Nucleus accumbens (tissue), 56 donors: ENCODE data around the gene ARNT2.
"Not testable (repeated sequence)": the region's sequence is repeated elsewhere in the genome, so short reads cannot be mapped to it uniquely, and the experiment has no call there.

Experiments used
- DNase-seq, 56 donors: peaks; one replicate each; lab custom pipeline; 2025; lab: John Stamatoyannopoulos, UW

The ARNT2 gene

GRCh38 chr15:80404057-80404760 is at the start of gene ARNT2:
Gene ARNT2, plus strand, starts transcription at chr15:80404382. Its CDS starts 134 bp downstream, at chr15:80404516.
- peak in 43 of 56 donors; percentile 41 to 86 (median 67) for DNase-seq

DNA sequence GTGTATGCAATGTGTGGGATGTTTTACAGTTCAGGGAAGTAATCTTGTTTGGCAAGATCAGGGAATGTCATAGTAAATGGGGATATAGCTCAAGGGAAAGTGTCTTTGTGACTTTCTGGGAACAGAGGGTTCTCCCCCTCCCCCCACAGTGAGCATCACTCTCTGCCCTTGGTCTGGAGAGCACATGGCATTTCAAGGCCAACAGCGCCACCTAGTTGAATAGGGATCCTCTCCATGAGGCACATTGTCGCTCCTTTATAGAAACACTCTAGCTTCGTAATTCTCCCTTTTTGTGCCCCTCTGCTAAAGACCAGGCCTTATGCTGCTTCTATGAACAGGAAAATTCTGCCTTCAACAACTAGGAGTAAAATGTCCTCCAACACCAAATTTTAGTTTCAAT is 37.1 kb upstream of the ARNT2 start:
- no peak for DNase-seq

- no peak for DNase-seq
Measured at GRCh38 chr15:80367661-80368060, 36.5 kb upstream of the ARNT2 start.

DNA sequence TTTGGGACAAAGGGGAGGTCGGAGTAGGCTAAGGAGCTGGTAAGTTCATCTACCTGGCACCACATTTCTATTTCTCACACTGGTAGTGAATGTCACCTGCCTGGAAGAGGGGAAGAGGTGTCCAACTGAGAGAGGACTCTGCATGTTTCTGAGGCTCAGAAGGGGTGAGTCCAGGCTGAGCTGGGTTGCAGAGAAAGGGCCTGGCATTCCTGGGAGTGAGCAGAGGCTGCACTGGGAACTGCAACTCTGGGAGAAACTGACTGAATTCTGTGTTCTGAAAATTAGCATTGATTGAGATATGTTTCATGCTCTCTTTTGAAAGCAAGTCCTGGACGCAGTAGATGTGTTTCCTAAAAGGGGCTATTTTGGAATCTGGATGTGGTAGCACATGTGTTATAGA is 32.3 kb upstream of the ARNT2 start:
- no peak for DNase-seq

DNA sequence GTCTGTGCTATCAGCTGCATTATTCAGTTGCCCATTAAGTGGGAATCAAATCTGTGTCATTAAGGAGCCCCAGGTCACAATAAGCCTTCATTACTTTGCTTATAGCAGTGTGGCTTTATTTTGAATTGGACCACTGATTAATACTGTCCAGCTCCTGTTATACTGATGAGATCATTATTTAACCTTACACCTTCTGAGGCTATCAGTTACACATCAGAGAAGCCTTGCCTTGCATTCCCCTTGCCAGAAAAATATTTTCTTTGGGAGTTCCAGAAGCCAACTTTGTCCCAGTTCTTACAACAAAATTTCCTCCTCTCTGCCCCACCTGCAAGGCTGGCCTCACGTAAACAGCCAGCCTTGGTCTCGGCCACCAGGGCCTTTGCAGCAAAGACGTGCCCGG is 29.7 kb upstream of the ARNT2 start:
- DNase-seq = no peak

DNA sequence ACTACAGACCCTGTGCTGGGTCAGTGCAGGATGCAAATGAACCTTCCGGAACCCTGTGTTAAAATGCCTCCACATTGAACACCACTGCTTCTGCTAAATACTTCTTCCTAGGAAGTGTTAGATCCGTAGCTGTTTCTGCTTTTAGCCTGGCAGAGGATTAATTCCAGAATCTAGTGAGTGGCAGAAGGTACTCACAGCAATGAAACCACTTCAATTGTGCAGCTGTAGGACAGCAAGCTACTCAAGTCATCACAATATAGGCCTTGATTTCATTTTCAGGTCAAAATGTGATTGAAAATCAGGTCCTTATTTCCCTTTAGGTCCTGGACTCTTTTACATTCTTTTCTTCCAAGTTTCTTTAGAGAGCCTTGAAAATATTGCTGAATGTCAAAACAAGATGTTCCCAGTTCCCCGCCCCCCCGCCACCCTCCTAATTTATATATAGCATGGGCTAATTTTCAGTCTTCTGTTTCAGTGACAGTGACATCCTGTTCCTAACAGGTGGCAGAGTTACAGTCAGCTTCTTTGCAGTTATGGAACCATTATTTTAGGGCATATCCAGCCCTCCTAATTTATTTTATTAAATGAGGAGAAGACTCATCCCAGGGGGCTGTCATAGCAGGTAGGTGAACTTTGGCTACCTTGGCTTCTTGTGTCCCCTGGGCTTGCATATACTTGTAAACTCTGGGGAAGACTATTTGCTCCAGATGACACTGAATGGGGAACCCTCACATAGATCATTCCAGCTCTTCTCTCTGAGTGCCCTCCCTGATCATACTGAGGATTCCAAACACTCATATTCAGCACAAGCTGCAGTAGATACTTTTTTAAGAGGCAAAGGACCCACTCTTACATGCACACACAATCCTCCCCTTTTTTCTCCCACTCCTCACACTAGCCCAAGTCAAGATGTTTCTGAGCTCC is 28.0 kb upstream of the ARNT2 start:
- DNase-seq = peak in 19 of 56 donors; percentile 4 to 71 (median 23)

DNA sequence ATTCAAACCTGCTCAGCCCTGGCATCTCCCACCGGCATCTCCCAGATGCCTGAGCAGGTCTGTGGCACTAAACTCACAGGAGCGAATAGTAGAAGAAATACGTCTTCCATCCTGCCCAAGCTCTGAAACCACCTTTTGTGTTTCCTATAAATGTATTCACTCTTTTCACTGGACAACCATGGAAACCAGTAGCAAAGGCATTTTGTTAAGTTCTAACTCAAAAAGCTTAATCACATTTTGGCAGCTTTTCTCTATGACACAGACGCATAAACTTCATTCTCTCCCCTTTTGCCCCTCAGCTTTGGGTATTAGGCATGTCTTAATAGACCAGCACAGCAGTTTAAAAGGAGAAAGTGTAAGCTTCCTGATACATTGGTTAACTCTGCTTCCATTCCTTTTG is 24.5 kb upstream of the ARNT2 start:
- DNase-seq = peak in 5 of 56 donors; percentile 4 to 47 (median 12)

DNA sequence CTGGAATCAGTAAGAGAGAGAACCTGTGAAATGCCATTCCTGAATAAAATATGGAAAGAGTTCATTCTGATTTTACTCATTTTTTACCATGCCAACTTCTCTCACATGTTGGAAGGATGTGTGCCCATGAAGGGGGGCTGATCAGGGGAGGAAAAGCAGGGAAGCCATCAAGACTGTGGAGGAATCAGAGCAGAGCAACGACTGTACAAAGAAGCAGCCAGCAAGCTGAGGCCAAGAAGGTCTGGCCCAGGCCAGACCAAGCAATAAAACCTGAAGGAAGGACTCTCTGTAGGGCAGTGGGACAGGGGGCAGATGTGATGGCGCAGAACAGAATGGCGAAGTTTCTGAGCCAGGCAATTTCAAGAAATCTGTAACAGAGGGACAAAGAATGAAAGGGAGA is 24.0 kb upstream of the ARNT2 start:
- DNase-seq = peak in 2 of 56 donors; percentile 6 to 8

DNA sequence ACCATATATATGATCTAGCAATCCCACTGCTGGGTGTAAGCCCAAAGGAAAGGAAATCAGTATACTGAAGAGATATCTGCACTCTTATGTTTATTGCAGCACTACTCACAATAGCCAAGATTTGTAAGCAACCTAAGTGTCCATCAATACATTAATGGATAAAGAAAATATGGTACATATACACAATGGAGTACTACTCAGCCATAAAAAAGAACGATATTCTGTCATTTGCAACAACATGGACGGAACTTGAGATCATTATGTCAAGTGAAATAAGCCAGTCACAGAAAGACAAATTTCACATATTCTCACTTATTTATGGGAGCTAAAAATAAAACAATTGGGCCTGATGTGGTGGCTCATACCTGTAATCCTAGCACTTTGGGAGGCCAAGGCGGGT is 21.9 kb upstream of the ARNT2 start:
- no peak for DNase-seq

DNA sequence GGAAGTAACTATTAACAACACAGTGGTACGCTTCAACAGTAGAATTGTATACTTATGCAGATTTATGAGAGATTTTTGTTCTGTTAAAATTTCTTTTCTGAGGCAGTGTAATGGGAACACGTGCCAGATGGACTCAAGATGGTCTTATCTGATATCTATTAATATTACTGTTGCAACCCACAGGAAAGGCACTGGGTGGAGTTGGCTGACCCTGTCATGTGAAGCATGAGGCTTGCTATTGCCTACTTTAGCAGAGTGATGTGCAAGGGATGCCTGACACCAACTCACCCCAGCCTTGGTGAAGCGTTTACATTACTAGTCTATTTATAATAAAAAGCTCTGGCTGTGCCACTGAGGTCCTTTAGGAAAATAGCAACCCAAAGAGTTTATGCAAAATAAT is 19.8 kb upstream of the ARNT2 start:
- DNase-seq = no peak

DNA sequence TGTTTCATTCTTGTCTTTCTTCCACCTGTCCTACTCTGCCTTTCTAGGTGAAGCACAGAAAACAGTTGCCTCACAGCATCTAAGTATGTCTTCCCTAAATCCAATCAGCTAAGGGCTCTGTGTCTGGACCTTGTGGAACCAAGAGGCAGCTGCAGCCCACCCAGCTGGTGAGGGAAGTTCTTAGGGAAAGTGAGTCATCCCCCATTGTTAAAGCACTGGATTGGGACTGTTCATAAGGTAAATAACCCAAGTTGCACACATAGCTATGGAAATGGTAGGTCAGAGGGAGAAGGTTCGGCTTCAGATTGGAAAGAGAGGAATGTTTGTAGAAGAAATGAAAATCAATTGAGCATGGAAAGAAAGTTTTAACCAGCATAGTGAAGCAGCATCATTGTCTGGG is 18.0 kb upstream of the ARNT2 start:
- no peak for DNase-seq

- no peak for DNase-seq
Measured at GRCh38 chr15:80388326-80388725, 15.9 kb upstream of the ARNT2 start.

- DNase-seq = no peak
Measured at GRCh38 chr15:80389370-80389769, 14.8 kb upstream of the ARNT2 start.

GRCh38 chr15:80390942-80391341 is 13.2 kb upstream of the ARNT2 start:
- not testable (repeated sequence) for DNase-seq

DNA sequence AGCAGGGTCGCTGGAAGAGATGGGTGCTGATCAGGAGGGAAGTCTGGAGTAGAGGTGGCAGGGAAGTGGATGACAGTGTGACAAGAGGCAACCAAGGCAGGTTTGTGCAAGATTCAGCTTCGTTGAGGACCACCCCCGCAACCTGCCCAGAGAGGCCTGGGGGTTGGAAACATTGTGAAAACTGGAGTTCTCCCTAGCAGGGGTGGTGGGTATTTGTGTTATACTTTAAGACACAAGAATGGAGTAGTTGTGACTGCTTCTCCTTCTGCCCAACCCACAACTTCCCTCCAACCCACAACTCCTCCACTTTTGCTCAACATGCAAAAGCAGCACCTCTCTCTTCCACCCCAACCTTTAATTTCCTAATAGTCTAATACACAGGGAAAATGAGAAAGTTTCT is 8.6 kb upstream of the ARNT2 start:
- no peak for DNase-seq

DNA sequence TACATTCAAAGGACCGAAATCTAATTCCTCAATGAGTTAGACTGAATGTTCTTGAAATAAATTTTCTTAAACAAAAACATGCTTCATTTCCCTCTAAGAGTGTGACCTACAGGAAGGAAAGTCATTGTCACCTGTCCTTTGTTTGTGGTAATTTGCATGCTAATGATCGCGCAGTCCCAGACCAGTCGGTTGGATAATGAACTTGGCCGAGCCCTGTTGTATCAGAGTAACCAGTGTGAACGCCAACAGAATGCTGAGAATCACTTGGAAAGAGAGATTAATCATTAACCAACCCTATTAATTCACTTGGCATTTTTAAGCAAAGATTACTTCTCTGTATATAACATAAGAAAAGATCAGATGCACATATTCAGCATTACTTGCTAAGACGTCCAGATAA is 8.1 kb upstream of the ARNT2 start:
- no peak for DNase-seq

GRCh38 chr15:80399508-80399907 is 4.7 kb upstream of the ARNT2 start:
- no peak for DNase-seq

GRCh38 chr15:80401456-80401855 is 2.7 kb upstream of the ARNT2 start:
- DNase-seq = no peak

- DNase-seq = no peak
Measured at GRCh38 chr15:80402339-80402738, 1.8 kb upstream of the ARNT2 start.

- DNase-seq = peak in 51 of 56 donors; percentile 32 to 86 (median 70)
Measured at GRCh38 chr15:80403712-80404056, 498 bp upstream of the ARNT2 start.

DNA sequence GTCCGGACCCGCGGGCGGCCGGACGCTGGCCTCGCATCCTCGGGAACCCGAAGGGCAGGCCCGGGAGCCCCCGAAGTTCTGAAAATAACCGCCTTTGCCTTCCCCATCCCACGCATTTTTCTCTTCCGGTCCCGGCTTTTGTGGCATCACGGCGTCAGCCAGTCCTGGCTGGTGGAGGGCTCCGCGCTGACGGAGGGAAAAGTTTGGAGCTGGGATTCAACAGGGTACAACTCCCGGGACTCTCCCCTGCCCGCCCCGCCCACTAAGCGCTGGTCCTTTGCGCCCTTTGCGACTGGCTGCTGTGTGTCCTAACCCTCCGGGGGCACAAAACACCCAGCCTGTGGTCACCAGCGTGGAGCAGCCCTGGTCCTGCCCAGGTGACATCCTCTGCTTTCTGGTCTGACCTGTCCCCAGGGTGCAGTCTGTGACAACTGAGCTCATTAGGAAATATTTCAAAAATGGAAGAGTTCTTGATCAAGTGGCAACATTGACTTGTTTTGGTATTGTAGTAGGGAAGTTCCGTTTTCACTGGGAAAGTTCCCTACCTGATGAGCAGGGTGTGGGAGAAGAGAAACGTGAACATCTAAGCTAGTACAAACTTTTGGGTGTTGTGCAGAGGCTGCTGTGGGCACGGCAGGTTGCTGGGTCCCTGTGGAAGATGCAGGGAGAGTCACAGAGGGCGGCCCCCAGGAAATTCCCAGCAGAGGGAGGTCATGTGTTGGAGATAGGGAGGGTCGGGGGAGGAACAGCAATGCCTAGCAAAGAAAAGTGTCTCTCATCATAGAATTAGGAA is 775 bp downstream of the ARNT2 start:
- peak in 48 of 56 donors; percentile 29 to 75 (median 58) for DNase-seq
